Activated CD4-positive, alpha-beta T cell treated with anti-CD3 and anti-CD28 coated beads for 48 hours (primary cell): ENCODE data around the gene PI3.
"Not testable (repeated sequence)": the region's sequence is repeated elsewhere in the genome, so short reads cannot be mapped to it uniquely, and the experiment has no call there.

Source experiments
- DNase-seq: peaks from one replicate; pipeline ENCODE4 v3.0.0-alpha.2; 2020

Gene PI3

GRCh38 chr20:45174434-45175364, at the start of gene PI3:
Gene PI3 (plus strand): TSS chr20:45174902. CDS start chr20:45174923, 21 bp downstream.
- no peak for DNase-seq

DNA sequence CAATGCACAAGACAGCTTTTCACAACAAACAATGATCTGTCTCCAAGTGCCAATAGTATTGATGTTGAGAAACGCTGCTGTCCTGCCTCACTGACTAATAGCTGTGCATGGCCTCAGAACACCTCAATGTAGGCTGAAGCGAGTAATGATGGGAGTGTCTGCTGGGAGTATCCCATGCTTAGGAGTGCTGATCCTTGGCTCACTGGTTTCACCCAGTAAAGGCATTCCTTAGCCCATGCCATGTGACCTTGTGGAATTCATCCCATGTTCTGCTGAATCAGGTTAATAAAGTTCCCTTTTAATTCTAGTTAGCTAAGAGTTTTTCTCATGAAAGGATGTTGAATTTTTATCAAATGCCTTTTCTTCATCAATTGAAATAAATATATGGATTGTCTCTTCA, 46.6 kb upstream of the PI3 start:
- DNase-seq = no peak

GRCh38 chr20:45136911-45137310, 37.8 kb upstream of the PI3 start:
- no peak for DNase-seq

DNA sequence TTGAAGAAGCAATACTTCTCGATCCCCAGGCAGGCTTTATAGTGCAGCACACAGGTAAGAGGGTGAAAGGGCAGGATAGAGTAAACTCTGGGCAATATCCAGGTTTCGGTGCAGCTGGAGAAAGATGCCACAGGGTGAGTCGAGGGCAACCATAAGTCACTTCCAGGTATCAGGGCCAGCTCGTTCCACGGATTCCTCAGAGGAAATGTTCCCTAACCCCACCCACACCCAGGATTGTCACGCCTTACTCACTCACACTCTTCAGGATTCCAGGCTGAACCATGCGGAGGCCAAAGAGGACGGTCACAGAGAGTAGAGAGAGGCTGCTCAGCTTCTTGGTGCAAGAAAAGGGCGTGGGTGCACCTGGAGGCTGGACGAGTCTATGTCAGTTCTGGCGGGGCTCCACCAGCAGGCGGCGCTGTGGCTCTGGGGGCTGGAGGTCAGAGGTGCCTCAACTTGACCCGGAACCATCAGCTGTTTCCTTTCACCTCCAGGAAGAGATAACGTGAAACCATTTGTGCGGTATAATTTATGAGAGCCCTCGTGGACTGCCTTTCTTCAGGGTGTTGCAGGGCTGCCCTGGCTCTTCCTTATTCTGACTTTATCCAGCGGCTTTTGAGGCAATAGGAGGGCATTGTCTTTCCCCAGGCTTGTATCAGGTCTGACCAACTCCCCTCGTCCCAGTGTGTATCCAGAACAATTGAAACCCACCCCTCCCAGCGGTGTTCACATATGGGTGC, 36.0 kb upstream of the PI3 start:
- DNase-seq = peak; percentile 93

- not testable (repeated sequence) for DNase-seq
Measured at GRCh38 chr20:45139733-45140375, 34.8 kb upstream of the PI3 start.

DNA sequence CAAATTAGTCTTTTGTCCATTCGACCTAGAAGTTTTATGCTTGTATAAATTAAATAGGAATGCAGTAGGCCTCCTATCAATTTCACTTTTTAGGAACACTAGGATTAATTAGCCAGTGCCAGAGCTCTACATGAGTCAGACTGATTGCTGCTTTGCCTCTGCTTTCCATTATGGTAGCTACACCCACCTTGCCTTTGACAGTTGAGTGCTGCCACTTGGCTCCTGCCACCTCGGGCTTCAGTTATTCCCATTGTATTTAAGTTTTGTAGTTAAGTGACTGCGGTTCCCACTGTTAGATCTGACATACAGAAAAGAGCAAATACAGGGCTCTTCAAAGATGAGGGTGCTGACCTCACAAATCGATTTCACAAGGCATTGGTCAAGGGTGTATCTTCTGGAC, 33.9 kb upstream of the PI3 start:
- DNase-seq = no peak

- DNase-seq = no peak
Measured at GRCh38 chr20:45149062-45149461, 25.6 kb upstream of the PI3 start.

GRCh38 chr20:45152405-45152804, 22.3 kb upstream of the PI3 start:
- no peak for DNase-seq

DNA sequence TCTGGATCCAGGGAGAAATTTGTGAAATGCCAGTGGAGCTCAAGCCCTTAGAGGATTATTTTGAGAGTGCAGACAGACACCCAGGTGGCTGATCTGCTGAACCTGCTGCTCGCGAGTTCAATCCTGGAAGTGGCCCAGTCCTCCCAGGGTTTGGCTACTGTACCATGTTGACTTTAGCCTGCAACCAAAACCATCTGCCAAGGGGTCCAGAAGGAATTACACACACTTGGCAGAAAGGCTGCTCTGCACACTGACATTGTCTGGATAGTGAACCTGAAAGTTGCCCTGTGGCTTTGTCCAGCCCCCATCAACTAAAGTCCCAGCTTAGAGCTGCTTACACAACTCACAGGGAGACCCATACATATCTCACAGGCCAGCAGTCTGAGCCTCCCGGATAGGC, 21.6 kb upstream of the PI3 start:
- DNase-seq = no peak

GRCh38 chr20:45153752-45154151, 20.9 kb upstream of the PI3 start:
- DNase-seq = no peak

GRCh38 chr20:45154183-45154582, 20.5 kb upstream of the PI3 start:
- DNase-seq = no peak

GRCh38 chr20:45154794-45155193, 19.9 kb upstream of the PI3 start:
- DNase-seq = not testable (repeated sequence)

DNA sequence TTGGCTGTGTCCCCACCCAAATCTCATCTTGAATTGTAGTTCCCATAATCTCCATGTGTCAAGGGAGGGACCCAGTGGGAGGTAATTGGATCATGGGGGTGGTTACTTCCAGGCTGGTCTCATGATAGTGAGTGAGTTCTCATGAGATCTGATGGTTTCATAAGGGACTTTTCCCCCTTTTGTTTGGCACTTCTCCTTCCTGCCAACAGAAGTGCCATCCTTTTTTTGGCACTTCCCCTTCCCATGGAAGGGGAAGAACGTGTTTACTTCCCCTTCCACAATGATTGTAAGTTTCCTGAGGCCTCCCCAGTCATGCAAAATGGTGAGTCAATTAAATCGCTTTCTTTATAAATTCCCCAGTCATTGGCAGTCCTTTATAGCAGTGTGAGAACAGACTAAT, 18.0 kb upstream of the PI3 start:
- no peak for DNase-seq

DNA sequence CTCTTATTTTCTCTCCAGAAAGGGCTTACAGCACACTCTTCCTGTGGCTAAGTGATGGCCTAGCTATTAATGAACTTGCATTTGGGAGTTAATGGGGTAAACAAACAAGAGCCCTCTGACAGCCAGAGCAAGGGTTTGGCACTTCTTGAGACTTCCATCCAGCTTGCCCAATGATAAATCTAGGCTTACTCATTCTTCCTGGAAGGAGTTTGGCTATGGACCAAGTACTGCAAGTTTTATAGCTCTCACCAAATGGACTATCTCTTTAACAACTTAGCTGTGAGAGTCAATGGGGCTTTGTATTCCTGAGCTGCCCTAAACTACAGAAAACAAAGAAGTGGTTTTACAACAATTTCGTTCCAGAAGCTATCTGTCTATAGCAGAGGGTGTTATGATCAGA, 16.7 kb upstream of the PI3 start:
- no peak for DNase-seq

- DNase-seq = no peak
Measured at GRCh38 chr20:45163083-45163803, 11.5 kb upstream of the PI3 start.

GRCh38 chr20:45164906-45165305, 9.8 kb upstream of the PI3 start:
- no peak for DNase-seq

DNA sequence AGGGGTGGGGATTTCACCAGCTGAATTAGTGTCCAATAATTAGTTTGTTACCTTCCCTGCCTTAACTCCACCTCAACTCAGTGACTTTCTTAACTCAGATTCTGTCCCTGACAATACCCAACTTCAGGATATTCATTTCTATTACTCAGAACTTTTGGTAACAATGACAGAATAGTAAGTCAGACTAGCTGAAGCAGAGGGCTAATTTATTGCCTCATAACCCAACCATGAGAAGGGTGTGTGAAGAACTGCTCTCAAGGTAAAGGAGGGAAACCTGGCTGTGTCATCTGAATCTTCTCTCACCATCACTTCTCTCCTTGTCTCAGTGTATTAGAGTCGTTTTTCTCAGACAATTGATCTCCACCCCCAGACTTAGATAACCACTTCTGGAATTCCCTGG, 1.2 kb upstream of the PI3 start:
- DNase-seq = no peak

GRCh38 chr20:45176526-45177267, 2.0 kb downstream of the PI3 start:
- no peak for DNase-seq

GRCh38 chr20:45179166-45179565, 4.5 kb downstream of the PI3 start:
- no peak for DNase-seq

- no peak for DNase-seq
Measured at GRCh38 chr20:45181639-45182038, 6.9 kb downstream of the PI3 start.

DNA sequence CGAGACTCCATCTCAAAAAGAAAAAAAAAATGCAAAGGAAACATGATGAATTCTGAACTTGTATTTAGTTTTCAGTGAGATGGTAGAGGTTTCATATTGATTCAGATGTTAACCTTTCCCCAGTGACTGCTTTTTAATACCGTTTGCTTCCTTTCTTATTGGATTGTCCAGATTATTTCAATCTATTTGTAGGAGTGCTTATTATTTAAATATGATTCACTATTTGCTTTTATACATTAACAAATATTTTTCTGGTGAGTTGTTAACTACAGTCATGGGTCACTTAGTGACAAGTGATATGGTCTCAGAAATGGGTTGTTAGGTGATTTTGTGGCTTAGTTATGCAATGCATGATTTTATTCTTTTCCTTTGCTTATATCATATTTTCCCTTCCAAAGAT, 8.4 kb downstream of the PI3 start:
- no peak for DNase-seq

- no peak for DNase-seq
Measured at GRCh38 chr20:45187693-45188092, 13.0 kb downstream of the PI3 start.
